GM21381 (cell line): ENCODE results near the gene MTCL3.
A peak's percentile ranks its signal among the peaks of the same experiment; 100 is the strongest.

Experiments
- ATAC-seq: cut with Tn5 transposase; IDR thresholded peaks from one replicate; pipeline ENCODE4 v1.9.1; 2021; ENCODE audit warnings: mild to moderate bottlenecking, moderate library complexity; ENCODE audit not compliant: unreplicated experiment

Gene MTCL3

GRCh38 chr6:127515794-127516661 lies 3.1 kb downstream of the MTCL3 start:
- ATAC-seq, result peak; percentile 71

- peak; percentile 17 for ATAC-seq
These were observed 3.8 kb downstream of the MTCL3 start for GRCh38 chr6:127515234-127515793.

GRCh38 chr6:127514773-127515227 lies 4.3 kb downstream of the MTCL3 start:
- no peak for ATAC-seq

- no peak for ATAC-seq
These were observed 4.9 kb downstream of the MTCL3 start for GRCh38 chr6:127514179-127514772.

GRCh38 chr6:127513425-127513824 lies 5.7 kb downstream of the MTCL3 start:
- no peak for ATAC-seq

- ATAC-seq, result no peak
These were observed 8.3 kb downstream of the MTCL3 start for GRCh38 chr6:127510876-127511275.

GRCh38 chr6:127506894-127507293 lies 12.2 kb downstream of the MTCL3 start:
- no peak for ATAC-seq

- ATAC-seq, result no peak
These were observed 16.1 kb downstream of the MTCL3 start for GRCh38 chr6:127503022-127503421.

- ATAC-seq, result no peak
These were observed 21.7 kb downstream of the MTCL3 start for GRCh38 chr6:127497410-127497809.

- ATAC-seq, result no peak
These were observed 22.7 kb downstream of the MTCL3 start for GRCh38 chr6:127496471-127496870.

- no peak for ATAC-seq
These were observed 24.8 kb downstream of the MTCL3 start for GRCh38 chr6:127494240-127494767.

- no peak for ATAC-seq
These were observed 29.9 kb downstream of the MTCL3 start for GRCh38 chr6:127489248-127489647.

- no peak for ATAC-seq
These were observed 32.2 kb downstream of the MTCL3 start for GRCh38 chr6:127486934-127487333.

GRCh38 chr6:127484212-127484863 lies 34.8 kb downstream of the MTCL3 start:
- peak; percentile 100 for ATAC-seq

GRCh38 chr6:127483399-127484055 lies 35.6 kb downstream of the MTCL3 start:
- peak; percentile 10 for ATAC-seq

- no peak for ATAC-seq
These were observed 36.8 kb downstream of the MTCL3 start for GRCh38 chr6:127482325-127482724.

GRCh38 chr6:127481628-127482027 lies 37.5 kb downstream of the MTCL3 start:
- ATAC-seq, result no peak

GRCh38 chr6:127481111-127481510 lies 38.0 kb downstream of the MTCL3 start:
- ATAC-seq, result no peak

GRCh38 chr6:127477658-127478057 lies 41.5 kb downstream of the MTCL3 start:
- ATAC-seq, result no peak

GRCh38 chr6:127475823-127476176 lies 43.3 kb downstream of the MTCL3 start:
- ATAC-seq, result no peak
